Endothelial cell of umbilical vein (primary cell): ENCODE measurements around the gene CFAP210. TPM values are rescaled to one million over a fixed set of nuclear protein-coding genes. Genes with fewer than 3 reads are reported as not detected.

ENCODE experiments used
- BruUV-seq: library from RNA; stranded (reverse); fragments of 400-500 nt; replicated peaks from 2 replicates; lab custom pipeline; 2021; lab: Mats Ljungman, UMichigan
- CTCF ChIA-PET: fragments of 300-600, 350-600 bp; sonication (Branson Sonifier 250); formaldehyde crosslinking; loops from one replicate; lab custom pipeline; 2021; ENCODE audit warnings: antibody characterized with exemption, inconsistent platforms; lab: Charles Lee
- POLR2A ChIA-PET: fragments of 300-600, 350-600 bp; sonication (Branson Sonifier 250); formaldehyde crosslinking; loops from one replicate; lab custom pipeline; 2021; ENCODE audit warnings: antibody characterized with exemption, inconsistent platforms; lab: Charles Lee
- DNase-seq: peaks from one replicate; pipeline ENCODE4 v3.0.0-alpha.2; 2011; ENCODE audit warnings: low read depth, low spot score
- FAIRE-seq: peaks from 2 replicates; lab custom pipeline; 2011; peaks lifted over from hg19 to GRCh38; lab: Jason Lieb, UNC
- H2AFZ ChIP-seq: 2 replicates; pipeline ENCODE4 v1.6.0; 2012; ENCODE audit warnings: low read depth, low read length, control low read depth, inconsistent platforms
- H3K27ac ChIP-seq: 2 replicates; pipeline ENCODE4 v1.5.1; 2011; ENCODE audit warnings: low read depth, mild to moderate bottlenecking, control low read depth, low read length, moderate library complexity; ENCODE audit not compliant: insufficient read depth
- H3K27me3 ChIP-seq, 2 experiments: 2 replicates each; pipeline versions ENCODE4 v1.6.0 to v1.6.1; 2011; ENCODE audit warnings: low read length in 2 of 2, mixed read lengths in 1 of 2; ENCODE audit not compliant: control insufficient read depth in 2 of 2, insufficient read depth in 2 of 2
- H3K36me3 ChIP-seq, 2 experiments: 2 replicates in 1 of 2; 3 replicates in 1 of 2; pipeline ENCODE4 v1.5.1; 2011; ENCODE audit warnings: low read length in 2 of 2, mild to moderate bottlenecking in 1 of 2, moderate library complexity in 1 of 2; ENCODE audit not compliant: control insufficient read depth in 2 of 2, insufficient read depth in 2 of 2; ENCODE audit errors: extremely low read depth in 1 of 2
- H3K4me1 ChIP-seq: 3 replicates; pipeline ENCODE4 v1.5.1; 2011; ENCODE audit warnings: mild to moderate bottlenecking, low read length; ENCODE audit not compliant: control insufficient read depth, insufficient read depth; ENCODE audit errors: extremely low read depth
- H3K4me2 ChIP-seq: 2 replicates; pipeline ENCODE4 v1.6.1; 2011; ENCODE audit warnings: low read length, control low read depth, mixed read lengths; ENCODE audit not compliant: insufficient read depth
- H3K4me3 ChIP-seq, 3 experiments: fragments of 200-600 bp in 1 of 3; sonication (generic), shearing (Covaris generic) in 1 of 3; replicated peaks in 1 of 3; 2 replicates each; pipeline ENCODE4 v1.5.1; 2011 to 2016; ENCODE audit warnings: control low read depth in 3 of 3, low read length in 3 of 3, mild to moderate bottlenecking in 2 of 3, inconsistent platforms in 1 of 3, low read depth in 1 of 3, moderate library complexity in 1 of 3; ENCODE audit not compliant: insufficient read depth in 1 of 3
- H3K79me2 ChIP-seq: 2 replicates; pipeline ENCODE4 v1.6.0; 2012; ENCODE audit warnings: low read length, inconsistent platforms; ENCODE audit not compliant: control insufficient read depth, insufficient read depth
- H3K9ac ChIP-seq: replicated peaks from 2 replicates; pipeline ENCODE3; 2011; ENCODE audit warnings: low read length, control low read depth; ENCODE audit not compliant: insufficient read depth; ENCODE audit errors: extremely low read depth
- H3K9me1 ChIP-seq: replicated peaks from 3 replicates; pipeline ENCODE4 v1.6.0; 2011; ENCODE audit warnings: mild to moderate bottlenecking, low read length; ENCODE audit not compliant: control insufficient read depth, insufficient read depth; ENCODE audit errors: extremely low read depth
- H3K9me3 ChIP-seq: replicated peaks from 2 replicates; pipeline ENCODE4 v1.5.1; 2012; ENCODE audit warnings: low read length, inconsistent platforms; ENCODE audit not compliant: control insufficient read depth, insufficient read depth
- H4K20me1 ChIP-seq: replicated peaks from 2 replicates; pipeline ENCODE3; 2011; ENCODE audit warnings: mild to moderate bottlenecking, low read length; ENCODE audit not compliant: control insufficient read depth, insufficient read depth; ENCODE audit errors: extremely low read depth
- EZH2 ChIP-seq: IDR thresholded peaks from 2 replicates; pipeline ENCODE4 v1.6.1; 2012; ENCODE audit warnings: borderline replicate concordance, low read depth, mild to moderate bottlenecking, moderate library complexity, low read length, inconsistent platforms; ENCODE audit not compliant: severe bottlenecking
- FOS ChIP-seq: IDR thresholded peaks from 2 replicates; pipeline ENCODE4 v1.6.1; 2011; ENCODE audit warnings: mild to moderate bottlenecking, low read length, moderate library complexity, borderline replicate concordance; ENCODE audit not compliant: insufficient read depth
- GATA2 ChIP-seq: IDR thresholded peaks from 2 replicates; pipeline ENCODE4 v1.7.0; 2011; ENCODE audit warnings: low read depth, mild to moderate bottlenecking, moderate library complexity, mixed read lengths, low read length; ENCODE audit not compliant: insufficient read length, insufficient read depth
- JUN ChIP-seq: IDR thresholded peaks from 2 replicates; pipeline ENCODE4 v1.6.1; 2011; ENCODE audit warnings: borderline replicate concordance, low read depth; ENCODE audit not compliant: insufficient read length, insufficient read depth
- MAX ChIP-seq: IDR thresholded peaks from 2 replicates; pipeline ENCODE4 v1.6.1; 2011; ENCODE audit not compliant: insufficient read depth, insufficient read length
- MYC ChIP-seq: IDR thresholded peaks from one replicate; pipeline ENCODE4 v1.6.1; 2011; ENCODE audit warnings: mild to moderate bottlenecking, low read depth, low read length
- POLR2A ChIP-seq: IDR thresholded peaks from 2 replicates; pipeline ENCODE4 v1.6.1; 2012; ENCODE audit warnings: low read depth, mild to moderate bottlenecking, control low read depth, low read length
- POLR2AphosphoS5 ChIP-seq: IDR thresholded peaks from 2 replicates; pipeline ENCODE4 v1.6.1; 2012; ENCODE audit warnings: low read depth, mild to moderate bottlenecking, control low read depth, low read length, moderate library complexity; ENCODE audit not compliant: insufficient read depth
- dilution Hi-C: fragments of 300-500 bp; cut with MboI; formaldehyde crosslinking; loops from one replicate; pipeline ENCODE4 v1.15.0; 2019; ENCODE audit warnings: low sequenced_read_pairs; ENCODE audit not compliant: extremely low pct_ligation_motif_present
- intact Hi-C: fragments of 100-400 bp; cut with micrococcal nuclease; formaldehyde crosslinking; loops from one replicate; pipeline ENCODE4 v1.10.0; 2022
- polyA plus RNA-seq, 4 experiments: library from polyadenylated mRNA; depleted of rRNA in 3 of 4; stranded (reverse) in 3 of 4; unstranded in 1 of 4; fragments of >200 nt; gene quantifications; 2 replicates each; pipeline versions ENCODE4 v1.2.1 to v1.2.3, GENCODE V29; 2011 to 2012; ENCODE audit warnings: missing spikeins in 1 of 4
- total RNA-seq: library from RNA; stranded (reverse); gene quantifications from 2 replicates; pipeline ENCODE4 v1.2.3, GENCODE V29; 2021
- TF ChIP-seq, protein P1 (sequence below), 2 donors: IDR thresholded peaks; 1 replicate in 1 of 2; 2 replicates in 1 of 2; pipeline ENCODE4 v1.5.1; 2011; ENCODE audit warnings: low read length in 2 of 2, mild to moderate bottlenecking in 2 of 2, moderate library complexity in 2 of 2, control low read depth in 1 of 2, inconsistent platforms in 1 of 2, low read depth in 1 of 2; ENCODE audit not compliant: insufficient read depth in 1 of 2; ENCODE audit errors: extremely low read depth in 1 of 2

CFAP210 gene
- total and polyA plus RNA-seq, 2 donors (not counting 3 experiments of a cell fraction or from before 2014, with no cell fraction given): not detected

DNA sequence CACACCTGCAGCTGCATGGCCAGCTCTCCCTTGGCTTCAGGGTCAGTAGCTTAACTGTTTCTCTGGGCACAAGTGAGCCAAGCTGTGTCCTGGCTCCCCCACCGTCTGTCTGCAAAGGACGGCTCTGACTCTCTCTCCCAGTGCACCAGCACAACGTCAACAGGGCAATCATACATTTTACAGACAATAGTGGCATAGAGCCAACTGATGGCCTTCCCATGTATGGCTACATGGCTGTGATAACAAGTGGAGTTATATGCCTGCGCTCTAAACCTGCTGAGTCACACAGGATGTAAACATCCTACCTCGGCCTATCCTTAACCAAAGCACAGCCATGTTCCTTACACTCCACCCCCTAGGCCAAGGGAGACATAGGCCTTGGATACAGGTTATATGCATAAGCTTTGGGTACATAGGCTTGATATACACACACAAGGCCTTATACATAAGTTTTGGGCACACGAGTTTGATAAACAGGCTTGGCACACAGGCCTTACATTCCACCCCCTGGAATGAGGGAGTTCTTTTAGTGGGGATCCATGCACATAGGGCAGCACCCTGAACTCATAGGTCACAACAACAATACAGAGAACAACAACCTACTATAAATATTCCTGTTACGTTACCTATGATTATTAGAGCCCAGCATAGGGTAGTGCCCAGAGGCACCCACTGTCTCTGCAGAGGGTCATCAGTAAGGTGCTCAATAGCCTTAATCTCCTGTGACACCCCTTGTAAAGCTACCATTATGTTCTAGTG, 17.7 kb upstream of the CFAP210 start:
- no peak overlapping the region for H3K4me2 ChIP-seq
- DNase-seq (peak; percentile 94), FAIRE-seq (peak; percentile 55)
- no peak overlapping the region for H3K9ac ChIP-seq
- ChIA-PET POLR2A (no interaction called here), CTCF (no interaction called here)
- no peaks in the 10 kb centered on the region for H3K9me1 ChIP-seq
- H3K4me3 ChIP-seq: no peak overlapping the region
- no peaks in the 10 kb centered on the region for H4K20me1 ChIP-seq
- H3K4me1 ChIP-seq: peaks cover 19% of the 10 kb centered on the region
- peak overlapping the region; percentile 25 for H3K27ac ChIP-seq
- intact Hi-C loops (no loop called here), dilution Hi-C loops (no loop called here)
- no peaks in the 10 kb centered on the region for H3K36me3 ChIP-seq
- H3K9me3 ChIP-seq: no peaks in the 10 kb centered on the region
- peak overlapping the region; percentile 66 for H2AFZ ChIP-seq
- no TSS peak for BruUV-seq
- TF ChIP-seq JUN (no peak), FOS (peak; percentile 36), POLR2AphosphoS5 (peak; percentile 45)
- H3K27me3 ChIP-seq: no peaks in the 10 kb centered on the region
- no peaks in the 10 kb centered on the region for H3K79me2 ChIP-seq

DNA sequence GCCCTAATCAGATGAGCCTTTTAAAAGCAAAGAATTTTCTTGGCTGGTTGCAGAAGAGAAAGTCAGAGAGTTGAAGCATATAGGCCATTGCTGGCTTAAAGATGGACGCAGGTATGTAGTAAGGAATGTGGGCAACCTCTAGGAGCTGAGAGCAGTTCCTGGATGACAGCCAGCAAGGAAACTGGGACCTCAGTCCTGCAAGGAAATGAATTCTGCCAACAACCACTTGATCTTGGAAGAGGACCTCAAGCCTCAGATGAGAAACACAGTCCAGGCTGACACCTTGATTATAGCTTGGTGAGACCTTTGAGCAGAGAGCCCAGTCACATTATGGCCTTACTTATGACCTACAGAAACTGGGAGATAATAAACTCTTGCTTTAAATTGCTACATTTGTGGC, 15.8 kb upstream of the CFAP210 start:
- BruUV-seq: no TSS peak
- CTCF ChIA-PET: interaction anchor here (1.4 kb wide), 1 partner anchor 11 kb away, joined by 4 read pairs; no protein-coding TSS in a partner anchor
- H3K9ac ChIP-seq: no peak overlapping the region
- no peaks in the 10 kb centered on the region for H3K9me1 ChIP-seq
- no peaks in the 10 kb centered on the region for H3K27me3 ChIP-seq
- intact Hi-C loops: no loop called here
- no peak overlapping the region for H3K4me2 ChIP-seq
- DNase-seq: peak; percentile 31
- no peaks in the 10 kb centered on the region for H3K9me3 ChIP-seq
- peaks cover 13% of the 10 kb centered on the region for H3K4me1 ChIP-seq
- H2AFZ ChIP-seq: no peak overlapping the region
- POLR2A ChIA-PET: no interaction called here
- H3K4me3 ChIP-seq: no peak overlapping the region
- dilution Hi-C loops: no loop called here
- H3K79me2 ChIP-seq: no peaks in the 10 kb centered on the region
- no peak for FAIRE-seq
- TF ChIP-seq FOS (no peak), EZH2 (no peak), MYC (no peak), MAX (no peak), POLR2AphosphoS5 (no peak), POLR2A (no peak), GATA2 (no peak)
- TF ChIP-seq, protein P1, sequence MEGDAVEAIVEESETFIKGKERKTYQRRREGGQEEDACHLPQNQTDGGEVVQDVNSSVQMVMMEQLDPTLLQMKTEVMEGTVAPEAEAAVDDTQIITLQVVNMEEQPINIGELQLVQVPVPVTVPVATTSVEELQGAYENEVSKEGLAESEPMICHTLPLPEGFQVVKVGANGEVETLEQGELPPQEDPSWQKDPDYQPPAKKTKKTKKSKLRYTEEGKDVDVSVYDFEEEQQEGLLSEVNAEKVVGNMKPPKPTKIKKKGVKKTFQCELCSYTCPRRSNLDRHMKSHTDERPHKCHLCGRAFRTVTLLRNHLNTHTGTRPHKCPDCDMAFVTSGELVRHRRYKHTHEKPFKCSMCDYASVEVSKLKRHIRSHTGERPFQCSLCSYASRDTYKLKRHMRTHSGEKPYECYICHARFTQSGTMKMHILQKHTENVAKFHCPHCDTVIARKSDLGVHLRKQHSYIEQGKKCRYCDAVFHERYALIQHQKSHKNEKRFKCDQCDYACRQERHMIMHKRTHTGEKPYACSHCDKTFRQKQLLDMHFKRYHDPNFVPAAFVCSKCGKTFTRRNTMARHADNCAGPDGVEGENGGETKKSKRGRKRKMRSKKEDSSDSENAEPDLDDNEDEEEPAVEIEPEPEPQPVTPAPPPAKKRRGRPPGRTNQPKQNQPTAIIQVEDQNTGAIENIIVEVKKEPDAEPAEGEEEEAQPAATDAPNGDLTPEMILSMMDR (IDR thresholded peaks at IDR 0.05; ENCODE audit: extremely low read depth in 1 of 2, insufficient read depth in 1 of 2, low read depth in 1 of 2, low read length in 2 of 2): no peak
- H4K20me1 ChIP-seq: no peaks in the 10 kb centered on the region
- H3K36me3 ChIP-seq: no peaks in the 10 kb centered on the region
- H3K27ac ChIP-seq: no peak overlapping the region
